Activated CD4-positive, alpha-beta memory T cell treated with anti-CD3 and anti-CD28 coated beads for 36 hours (primary cell): ENCODE measurements around the gene IL4R. TPM values are rescaled to one million over a fixed set of nuclear protein-coding genes. Genes with fewer than 3 reads are reported as not detected.
"Not testable (repeated sequence)": the region's sequence is repeated elsewhere in the genome, so short reads cannot be mapped to it uniquely, and the experiment has no call there.

Experiments used
- CTCF ChIA-PET: fragments of 350-600 bp; sonication (Branson Sonifier 250); formaldehyde crosslinking; loops from one replicate; lab custom pipeline; 2021; ENCODE audit warnings: antibody characterized with exemption, inconsistent platforms; lab: Charles Lee
- POLR2A ChIA-PET: fragments of 350-600 bp; sonication (Branson Sonifier 250); formaldehyde crosslinking; loops from one replicate; lab custom pipeline; 2021; ENCODE audit warnings: antibody characterized with exemption; lab: Charles Lee
- DNase-seq: peaks from one replicate; pipeline ENCODE4 v3.0.0-alpha.2; 2020
- H3K27ac Mint-ChIP-seq: one replicate; pipeline ENCODE4 v1.8.0; 2021; ENCODE audit warnings: mixed read lengths
- H3K27me3 Mint-ChIP-seq: one replicate; pipeline ENCODE4 v1.8.0; 2021; ENCODE audit warnings: mixed read lengths
- H3K36me3 Mint-ChIP-seq: one replicate; pipeline ENCODE4 v1.8.0; 2021; ENCODE audit warnings: mixed read lengths
- H3K4me1 Mint-ChIP-seq: one replicate; pipeline ENCODE4 v1.8.0; 2021; ENCODE audit warnings: low read depth, mixed read lengths
- H3K4me3 Mint-ChIP-seq: one replicate; pipeline ENCODE4 v1.8.0; 2021; ENCODE audit warnings: mild to moderate bottlenecking, mixed read lengths
- H3K9me3 Mint-ChIP-seq: one replicate; pipeline ENCODE4 v1.8.0; 2021; ENCODE audit warnings: mixed read lengths
- intact Hi-C: fragments of 100-400 bp; cut with micrococcal nuclease; formaldehyde crosslinking; loops from one replicate; pipeline ENCODE4 v1.15.1; 2023
- total RNA-seq, 2 experiments: library from RNA; stranded (reverse); gene quantifications; one replicate each; pipeline ENCODE4 v1.2.3, GENCODE V29; 2021

Gene IL4R
- total RNA-seq, 2 experiments from 2014 or later: 146 to 153 TPM

GRCh38 chr16:27385398-27385797, 71.6 kb downstream of the IL4R start:
- DNase-seq: no peak
- H3K36me3 Mint-ChIP-seq: peaks cover 9% of the 10 kb centered on the region
- peaks cover 18% of the 10 kb centered on the region for H3K4me1 Mint-ChIP-seq
- ChIA-PET POLR2A (interaction anchor here (0.6 kb wide), 1 partner anchor 113 kb away, joined by 3 read pairs; no protein-coding TSS in a partner anchor), CTCF (interaction anchor here (0.7 to 1.5 kb wide), 2 partner anchors 17 to 19 kb away, joined by 5 read pairs; no protein-coding TSS in a partner anchor)
- H3K4me3 Mint-ChIP-seq: no peak overlapping the region
- H3K27ac Mint-ChIP-seq: no peak overlapping the region
- H3K27me3 Mint-ChIP-seq: no peaks in the 10 kb centered on the region
- intact Hi-C loops: no loop called here
- peaks cover 14% of the 10 kb centered on the region for H3K9me3 Mint-ChIP-seq

- ChIA-PET POLR2A (interaction anchor here (2.2 kb wide), 1 partner anchor 9 kb away, joined by 13 read pairs; no protein-coding TSS in a partner anchor), CTCF (interaction anchor here (0.6 kb wide), 2 partner anchors 11 to 1137 kb away, joined by 3 read pairs; no protein-coding TSS in a partner anchor)
- intact Hi-C loops: loop anchor here (2.0 kb wide), 1 partner anchor 16 kb away; the partner anchor contains the start of gene IL21R
- H3K27me3 Mint-ChIP-seq: no peaks in the 10 kb centered on the region
- peaks cover 15% of the 10 kb centered on the region for H3K9me3 Mint-ChIP-seq
- no peak overlapping the region for H3K4me3 Mint-ChIP-seq
- peaks cover 9% of the 10 kb centered on the region for H3K36me3 Mint-ChIP-seq
- peaks cover 18% of the 10 kb centered on the region for H3K4me1 Mint-ChIP-seq
- DNase-seq: no peak
- no peak overlapping the region for H3K27ac Mint-ChIP-seq
These were observed 72.9 kb downstream of the IL4R start for GRCh38 chr16:27386674-27387073.

- DNase-seq: no peak
- Mint-ChIP-seq H3K4me1 (peaks cover 18% of the 10 kb centered on the region), H3K36me3 (peaks cover 13% of the 10 kb centered on the region), H3K4me3 (no peak overlapping the region), H3K27ac (peak overlapping the region; percentile 39), H3K27me3 (no peaks in the 10 kb centered on the region), H3K9me3 (peaks cover 26% of the 10 kb centered on the region)
- POLR2A ChIA-PET: interaction anchor here (0.8 to 2.2 kb wide), 9 partner anchors 10 to 39 kb away, joined by 3 to 34 read pairs (median 5); partner anchors contain the start of gene IL21R
- CTCF ChIA-PET: interaction anchor here (1.1 to 2.3 kb wide), 5 partner anchors 16 to 208 kb away, joined by 3 to 11 read pairs (median 6); no protein-coding TSS in a partner anchor
- intact Hi-C loops: loop anchor here (2.0 kb wide), 1 partner anchor 15 kb away; the partner anchor contains the start of gene IL21R
These were observed 74.0 kb downstream of the IL4R start for GRCh38 chr16:27387724-27388123.

- ChIA-PET POLR2A (interaction anchor here (2.0 to 2.2 kb wide), 2 partner anchors 14 to 18 kb away, joined by 10 to 34 read pairs; partner anchors contain the start of gene IL21R), CTCF (interaction anchor here (2.3 kb wide), 1 partner anchor 21 kb away, joined by 11 read pairs; no protein-coding TSS in a partner anchor)
- H3K4me3 Mint-ChIP-seq: no peak overlapping the region
- H3K4me1 Mint-ChIP-seq: peaks cover 19% of the 10 kb centered on the region
- peaks cover 29% of the 10 kb centered on the region for H3K9me3 Mint-ChIP-seq
- intact Hi-C loops: no loop called here
- DNase-seq: no peak
- H3K27ac Mint-ChIP-seq: no peak overlapping the region
- H3K36me3 Mint-ChIP-seq: peaks cover 10% of the 10 kb centered on the region
- no peaks in the 10 kb centered on the region for H3K27me3 Mint-ChIP-seq
These were observed 75.6 kb downstream of the IL4R start for GRCh38 chr16:27389272-27389961.

- Mint-ChIP-seq H3K27ac (no peak overlapping the region), H3K9me3 (peaks cover 33% of the 10 kb centered on the region), H3K4me3 (no peak overlapping the region), H3K4me1 (peaks cover 18% of the 10 kb centered on the region), H3K36me3 (peaks cover 12% of the 10 kb centered on the region), H3K27me3 (no peaks in the 10 kb centered on the region)
- intact Hi-C loops: no loop called here
- ChIA-PET POLR2A (no interaction called here), CTCF (no interaction called here)
- DNase-seq: no peak
These were observed 76.4 kb downstream of the IL4R start for GRCh38 chr16:27390151-27390550.

GRCh38 chr16:27392671-27393070, 78.9 kb downstream of the IL4R start:
- no peak for DNase-seq
- H3K4me1 Mint-ChIP-seq: peaks cover 18% of the 10 kb centered on the region
- no peak overlapping the region for H3K4me3 Mint-ChIP-seq
- intact Hi-C loops: no loop called here
- H3K27ac Mint-ChIP-seq: no peak overlapping the region
- peaks cover 12% of the 10 kb centered on the region for H3K36me3 Mint-ChIP-seq
- H3K27me3 Mint-ChIP-seq: no peaks in the 10 kb centered on the region
- peaks cover 35% of the 10 kb centered on the region for H3K9me3 Mint-ChIP-seq
- ChIA-PET POLR2A (interaction anchor here (2.1 kb wide), 1 partner anchor 9 kb away, joined by 6 read pairs; the partner anchor contains the start of gene IL21R), CTCF (no interaction called here)

- Mint-ChIP-seq H3K27ac (no peak overlapping the region), H3K9me3 (peaks cover 32% of the 10 kb centered on the region), H3K27me3 (no peaks in the 10 kb centered on the region), H3K4me1 (peaks cover 14% of the 10 kb centered on the region), H3K36me3 (peaks cover 10% of the 10 kb centered on the region), H3K4me3 (no peak overlapping the region)
- no peak for DNase-seq
- CTCF ChIA-PET: no interaction called here
- POLR2A ChIA-PET: no interaction called here
- intact Hi-C loops: no loop called here
These were observed 80.7 kb downstream of the IL4R start for GRCh38 chr16:27394516-27394915.

- intact Hi-C loops, POLR2A ChIA-PET: not testable (repeated sequence)
- peaks cover 32% of the 10 kb centered on the region for H3K4me1 Mint-ChIP-seq
These were observed 84.6 kb downstream of the IL4R start for GRCh38 chr16:27398341-27398893.

GRCh38 chr16:27398894-27399853, 85.4 kb downstream of the IL4R start:
- Mint-ChIP-seq H3K4me3 (no peak overlapping the region), H3K36me3 (peaks cover 23% of the 10 kb centered on the region), H3K4me1 (peaks cover 29% of the 10 kb centered on the region), H3K27me3 (no peaks in the 10 kb centered on the region), H3K27ac (no peak overlapping the region), H3K9me3 (peaks cover 9% of the 10 kb centered on the region)
- intact Hi-C loops: no loop called here
- no peak for DNase-seq
- CTCF ChIA-PET: interaction anchor here (1.2 kb wide), 1 partner anchor 31 kb away, joined by 4 read pairs; no protein-coding TSS in a partner anchor
- POLR2A ChIA-PET: no interaction called here

More at GRCh38 chr16:27398341-27398893, 84.6 kb downstream of the IL4R start:
- not testable (repeated sequence) for H3K4me3 Mint-ChIP-seq, DNase-seq, H3K27ac Mint-ChIP-seq, H3K27me3 Mint-ChIP-seq
- peaks cover 15% of the 10 kb centered on the region for H3K36me3 Mint-ChIP-seq
- H3K9me3 Mint-ChIP-seq: peaks cover 13% of the 10 kb centered on the region
- CTCF ChIA-PET: interaction anchor here (1.2 kb wide), 1 partner anchor 30 kb away, joined by 4 read pairs; no protein-coding TSS in a partner anchor

- ChIA-PET POLR2A (interaction anchor here (1.2 to 5.6 kb wide), 4 partner anchors 12 to 82 kb away, joined by 4 to 87 read pairs (median 6); no protein-coding TSS in a partner anchor), CTCF (interaction anchor here (8.5 kb wide), 1 partner anchor 32 kb away, joined by 75 read pairs; no protein-coding TSS in a partner anchor)
- Mint-ChIP-seq H3K27me3 (no peaks in the 10 kb centered on the region), H3K4me3 (no peak overlapping the region), H3K9me3 (peaks cover 2% of the 10 kb centered on the region), H3K36me3 (peaks cover 25% of the 10 kb centered on the region), H3K4me1 (peaks cover 32% of the 10 kb centered on the region), H3K27ac (no peak overlapping the region)
- intact Hi-C loops: no loop called here
- no peak for DNase-seq
These were observed 86.2 kb downstream of the IL4R start for GRCh38 chr16:27399969-27400368.
